GM12878 (cell line): ENCODE measurements around the gene ANKRD11. TPM values are rescaled to one million over a fixed set of nuclear protein-coding genes. Genes with fewer than 3 reads are reported as not detected.

ENCODE experiments used
- ATAC-seq: fragments of 200-7000 bp; cut with Tn5 transposase; 3 replicates; pipeline ENCODE4 v1.9.1; 2020; ENCODE audit warnings: mild to moderate bottlenecking, moderate library complexity
- BruUV-seq: library from RNA; stranded (reverse); fragments of 400-500 nt; replicated peaks from 2 replicates; lab custom pipeline; 2021; lab: Mats Ljungman, UMichigan
- CTCF ChIA-PET: fragments of 300-600 bp; sonication (Branson Sonifier 250); formaldehyde crosslinking; extraction: SDS; loops from one replicate; lab custom pipeline; 2021; ENCODE audit warnings: inconsistent platforms; lab: Yijun Ruan, JAX
- POLR2A ChIA-PET: fragments of 350-600 bp; formaldehyde crosslinking; extraction: SDS; loops from one replicate; lab custom pipeline; 2021; ENCODE audit warnings: inconsistent platforms; lab: Charles Lee
- RAD21 ChIA-PET: fragments of 300-600 bp; sonication (Branson Sonifier 250); formaldehyde crosslinking; loops from one replicate; lab custom pipeline; 2023; ENCODE audit warnings: antibody characterized with exemption; ENCODE audit not compliant: unreplicated experiment; lab: Charles Lee
- SMC1A ChIA-PET: fragments of 300-600 bp; sonication (Branson Sonifier 250); formaldehyde crosslinking; loops from one replicate; lab custom pipeline; 2023; ENCODE audit not compliant: unreplicated experiment, uncharacterized antibody; lab: Charles Lee
- DNase-seq: peaks from one replicate; pipeline ENCODE4 v3.0.0-alpha.2; 2011; ENCODE audit warnings: low read depth, low spot score
- FAIRE-seq: peaks from 3 replicates; lab custom pipeline; 2011; peaks lifted over from hg19 to GRCh38; lab: Jason Lieb, UNC
- H2AFZ ChIP-seq: 2 replicates; pipeline ENCODE4 v1.6.0; 2011; ENCODE audit warnings: low read depth, low read length, control low read depth; ENCODE audit not compliant: control insufficient read depth
- H3K27ac ChIP-seq: 2 replicates; pipeline ENCODE4 v1.5.1; 2011; ENCODE audit warnings: control low read depth; ENCODE audit not compliant: control insufficient read depth, insufficient read depth
- H3K27me3 ChIP-seq, 2 experiments: replicated peaks in 1 of 2; 2 replicates each; pipeline versions ENCODE4 v1.6.0 to v1.6.1; 2011; ENCODE audit warnings: low read length in 1 of 2; ENCODE audit not compliant: control insufficient read depth in 2 of 2, insufficient read depth in 2 of 2
- H3K36me3 ChIP-seq, 2 experiments: 2 replicates each; pipeline ENCODE4 v1.5.1; 2011; ENCODE audit warnings: low read length in 1 of 2; ENCODE audit not compliant: control insufficient read depth in 2 of 2, insufficient read depth in 2 of 2
- H3K4me1 ChIP-seq: 2 replicates; pipeline ENCODE4 v1.6.1; 2011; ENCODE audit warnings: mild to moderate bottlenecking, low read length, moderate library complexity, mixed read lengths; ENCODE audit not compliant: control insufficient read depth, insufficient read depth
- H3K4me2 ChIP-seq: 2 replicates; pipeline ENCODE4 v1.6.0; 2011; ENCODE audit warnings: control low read depth; ENCODE audit not compliant: control insufficient read depth, insufficient read depth
- H3K4me3 ChIP-seq: fragments of 200-600 bp; sonication (generic); 2 replicates; pipeline ENCODE4 v1.5.1; 2016
- H3K79me2 ChIP-seq: 2 replicates; pipeline ENCODE4 v1.6.0; 2011; ENCODE audit warnings: low read length; ENCODE audit not compliant: control insufficient read depth, insufficient read depth
- H3K9ac ChIP-seq: 2 replicates; pipeline ENCODE4 v1.8.0; 2011; ENCODE audit warnings: low read length, control low read depth, mixed read lengths; ENCODE audit not compliant: control insufficient read depth, insufficient read depth
- H3K9me3 ChIP-seq: replicated peaks from 3 replicates; pipeline ENCODE4 v1.5.1; 2011; ENCODE audit warnings: mild to moderate bottlenecking, low read length; ENCODE audit not compliant: control insufficient read depth, insufficient read depth
- H4K20me1 ChIP-seq: 2 replicates; pipeline ENCODE4 v1.6.0; 2011; ENCODE audit not compliant: control insufficient read depth, insufficient read depth
- ATF7 ChIP-seq: fragments of 450-650 bp; IDR thresholded peaks from 2 replicates; pipeline ENCODE4 v1.6.1; 2016; ENCODE audit warnings: low read depth, mild to moderate bottlenecking
- DPF2 ChIP-seq: fragments of 450-650 bp; IDR thresholded peaks from 2 replicates; pipeline ENCODE4 v1.6.1; 2017; ENCODE audit warnings: mild to moderate bottlenecking
- E2F4 ChIP-seq: IDR thresholded peaks from 2 replicates; pipeline ENCODE4 v1.6.1; 2012; ENCODE audit warnings: low read depth, low read length, improper control_type of control experiment
- E2F8 ChIP-seq: fragments of 450-650 bp; IDR thresholded peaks from 2 replicates; pipeline ENCODE4 v1.6.1; 2018; ENCODE audit warnings: mild to moderate bottlenecking, low read depth, moderate library complexity; ENCODE audit not compliant: partially characterized antibody
- JUND ChIP-seq: IDR thresholded peaks from 2 replicates; pipeline ENCODE4 v1.6.1; 2012; ENCODE audit warnings: low read depth, mild to moderate bottlenecking, low read length, improper control_type of control experiment, moderate library complexity
- MTA3 ChIP-seq: IDR thresholded peaks from 2 replicates; pipeline ENCODE4 v1.6.1; 2012; ENCODE audit warnings: low read length, inconsistent platforms, borderline replicate concordance
- NFXL1 ChIP-seq: fragments of 450-650 bp; IDR thresholded peaks from 2 replicates; pipeline ENCODE4 v1.6.1; 2017; ENCODE audit warnings: antibody characterized with exemption, mild to moderate bottlenecking, borderline replicate concordance
- PAX5 ChIP-seq: IDR thresholded peaks from 2 replicates; pipeline ENCODE4 v1.6.1; 2011; ENCODE audit warnings: low read depth, low read length, borderline replicate concordance
- POLR2AphosphoS5 ChIP-seq: IDR thresholded peaks from 2 replicates; pipeline ENCODE4 v1.6.1; 2011; ENCODE audit warnings: mild to moderate bottlenecking, low read length, inconsistent platforms
- RAD51 ChIP-seq: fragments of 450-650 bp; IDR thresholded peaks from 2 replicates; pipeline ENCODE4 v1.6.1; 2016; ENCODE audit warnings: moderate library complexity, mild to moderate bottlenecking, inconsistent platforms
- RELB ChIP-seq: fragments of 450-650 bp; IDR thresholded peaks from 2 replicates; pipeline ENCODE4 v1.6.1; 2017; ENCODE audit warnings: low read depth, mild to moderate bottlenecking, moderate library complexity
- SMAD1 ChIP-seq: fragments of 450-650 bp; IDR thresholded peaks from 2 replicates; pipeline ENCODE4 v1.6.1; 2018; ENCODE audit warnings: mild to moderate bottlenecking, low read depth; ENCODE audit not compliant: partially characterized antibody
- STAT1 ChIP-seq: fragments of 450-650 bp; conservative IDR thresholded peaks from 2 replicates; pipeline ENCODE4 v1.6.1; 2014; ENCODE audit warnings: antibody characterized with exemption, mild to moderate bottlenecking
- WGBS: methylation state at CpG from one replicate; pipeline ENCODE4 v1.1.6; 2016; ENCODE audit warnings: low lambda C conversion rate; ENCODE audit not compliant: insufficient replicate concordance, insufficient coverage; ENCODE audit errors: missing lambda C conversion rate; 5-methylcytosine and 5-hydroxymethylcytosine counted together
- in situ Hi-C: fragments of 300-500 bp; cut with MboI; formaldehyde crosslinking; loops from 9 replicates; pipeline ENCODE4 v1.14.3; 2018; ENCODE audit warnings: mixed read lengths
- intact Hi-C: fragments of 100-400 bp; cut with micrococcal nuclease; formaldehyde crosslinking; loops from one replicate; pipeline ENCODE4 v1.14.2; 2022; ENCODE audit not compliant: unreplicated experiment
- polyA plus RNA-seq, 11 experiments: library from polyadenylated mRNA; depleted of rRNA in 4 of 11; unstranded in 6 of 11; stranded (reverse) in 5 of 11; fragments of >200 nt; fragmentation: Nextera tagmentation in 4 of 11; fragmentation: Illumina TruSeq in 1 of 11; extraction: Ambion mirVana in 4 of 11; extraction: Trizol in 1 of 11; gene quantifications; 1 replicate in 1 of 11; 2 replicates in 10 of 11; pipeline versions ENCODE4 v1.2.1 to v1.2.3, GENCODE V29; 2011 to 2016; ENCODE audit warnings: inconsistent platforms in 2 of 11, missing spikeins in 2 of 11, low read depth in 1 of 11
- total RNA-seq, 4 experiments: library from RNA; depleted of rRNA in 3 of 4; stranded (reverse); fragments of >200 nt in 3 of 4; fragmentation: Illumina TruSeq in 1 of 4; extraction: Trizol in 1 of 4; gene quantifications; 2 replicates each; pipeline versions ENCODE4 v1.2.1 to v1.2.3, GENCODE V29; 2013 to 2021

Gene ANKRD11
- total and polyA plus RNA-seq, 10 of the 15 experiments (the other 5 are each of a cell fraction or from before 2014, with no cell fraction given) = 5.1 to 103 (median 27.4) TPM

- no TSS peak for BruUV-seq
- FAIRE-seq (no peak), ATAC-seq (peak; percentile 80), DNase-seq (peak; percentile 87)
- 2% methylated on average over 13 of the region's 13 CpGs for WGBS
- in situ Hi-C loops (no loop called here), intact Hi-C loops (loop anchor here (2.0 to 5.0 kb wide), 3 partner anchors 40 to 125 kb away; no protein-coding TSS in a partner anchor)
- ChIA-PET SMC1A (interaction anchor here (0.6 to 3.5 kb wide), 9 partner anchors 25 to 147 kb away, joined by 3 to 11 read pairs (median 3); partner anchors contain the start of gene SPG7), RAD21 (interaction anchor here (0.8 to 2.4 kb wide), 8 partner anchors 12 to 144 kb away, joined by 3 to 10 read pairs (median 6); partner anchors contain the start of gene ZNF778), CTCF (interaction anchor here (1.3 to 1.7 kb wide), 2 partner anchors 12 to 147 kb away, joined by 4 to 6 read pairs; partner anchors contain the start of gene SPG7), POLR2A (interaction anchor here (0.6 to 1.4 kb wide), 5 partner anchors 36 to 512 kb away, joined by 3 to 6 read pairs (median 4); partner anchors contain the start of gene TCF25)
- Histone ChIP-seq H3K4me1 (peaks cover 82% of the 10 kb centered on the region), H4K20me1 (peaks cover 11% of the 10 kb centered on the region), H3K36me3 (peaks cover 6 to 9% of the 10 kb centered on the region in 2 experiments; a peak in 3 of 4 replicates), H3K9me3 (no peaks in the 10 kb centered on the region), H3K4me3 (peak overlapping the region; percentile 51; the same call in 1 of the 2 replicates), H3K27ac (peak overlapping the region; percentile 90), H3K27me3 (no peaks in the 10 kb centered on the region), H3K4me2 (peak overlapping the region; percentile 92), H3K9ac (peak overlapping the region; percentile 53), H2AFZ (no peak overlapping the region), H3K79me2 (peaks cover 95% of the 10 kb centered on the region)
- TF ChIP-seq POLR2AphosphoS5 = peak; percentile 65
- TF ChIP-seq RELB = peak; percentile 58; the same call in 1 of the 2 replicates
- TF ChIP-seq E2F8 = no peak
- TF ChIP-seq NFXL1 = peak; percentile 80; the same call in 1 of the 2 replicates
- no peak for TF ChIP-seq E2F4
- no peak for TF ChIP-seq ATF7
- TF ChIP-seq RAD51 = peak; percentile 98
- 0 out of 2 replicates have a peak, but pooled peaks have one; percentile 55 for TF ChIP-seq PAX5
- TF ChIP-seq SMAD1 = no peak
- TF ChIP-seq DPF2 = peak; percentile 51
- no peak for TF ChIP-seq MTA3
- TF ChIP-seq JUND = no peak
- no peak for TF ChIP-seq STAT1
These were observed 128.4 kb downstream of the ANKRD11 start for GRCh38 chr16:89361751-89362539.
